HG03469 (cell line): ENCODE results near the gene PHYKPL.

Experiments
- ATAC-seq: cut with Tn5 transposase; IDR thresholded peaks from one replicate; pipeline ENCODE4 v1.9.1; 2021; ENCODE audit warnings: mild to moderate bottlenecking, moderate library complexity, moderate number of reproducible peaks; ENCODE audit not compliant: unreplicated experiment

The PHYKPL gene

DNA sequence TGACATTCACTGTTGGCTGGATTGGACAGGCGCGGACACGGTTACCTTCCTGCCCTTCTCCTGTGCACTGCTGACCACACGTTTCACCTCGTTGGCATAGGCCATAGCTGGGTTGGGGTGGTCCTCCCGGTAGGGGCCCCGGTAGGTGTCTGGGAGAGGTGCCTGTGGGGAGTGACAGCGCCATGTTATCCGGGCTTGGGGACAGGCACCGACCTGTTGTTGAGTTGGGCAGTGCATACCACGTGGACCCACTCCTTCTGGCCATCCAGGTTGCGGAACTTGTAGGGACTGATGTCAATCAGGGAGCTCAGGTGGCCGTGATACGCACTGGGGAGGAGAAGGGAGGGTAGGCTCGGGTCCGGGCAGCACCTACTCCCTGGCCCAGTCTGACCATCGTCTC, 8.2 kb downstream of the PHYKPL start:
- no peak for ATAC-seq

GRCh38 chr5:178223828-178224335, 8.7 kb downstream of the PHYKPL start:
- no peak for ATAC-seq

GRCh38 chr5:178223196-178223773, 9.3 kb downstream of the PHYKPL start:
- ATAC-seq: no peak

GRCh38 chr5:178222292-178222691, 10.3 kb downstream of the PHYKPL start:
- ATAC-seq: no peak

DNA sequence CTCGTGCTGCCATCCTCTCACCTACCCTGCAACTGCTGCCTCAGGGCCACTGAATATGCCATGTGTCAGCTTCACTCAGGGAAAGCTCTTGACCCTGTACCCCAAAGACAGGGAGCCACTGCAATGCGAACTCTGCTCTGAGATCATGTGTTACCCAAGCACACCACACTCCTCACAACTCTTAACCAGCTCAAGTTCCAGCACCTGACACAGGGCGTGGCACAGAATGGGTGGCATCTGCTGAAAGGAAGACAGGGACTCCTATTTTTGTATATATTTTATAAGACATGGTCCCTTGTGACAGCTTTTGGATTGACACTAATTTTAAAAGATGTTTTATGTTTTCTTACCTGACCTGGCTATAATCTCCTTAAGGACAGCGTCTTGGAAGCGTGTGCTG, 10.7 kb downstream of the PHYKPL start:
- no peak for ATAC-seq

GRCh38 chr5:178221282-178221681, 11.3 kb downstream of the PHYKPL start:
- ATAC-seq: no peak

DNA sequence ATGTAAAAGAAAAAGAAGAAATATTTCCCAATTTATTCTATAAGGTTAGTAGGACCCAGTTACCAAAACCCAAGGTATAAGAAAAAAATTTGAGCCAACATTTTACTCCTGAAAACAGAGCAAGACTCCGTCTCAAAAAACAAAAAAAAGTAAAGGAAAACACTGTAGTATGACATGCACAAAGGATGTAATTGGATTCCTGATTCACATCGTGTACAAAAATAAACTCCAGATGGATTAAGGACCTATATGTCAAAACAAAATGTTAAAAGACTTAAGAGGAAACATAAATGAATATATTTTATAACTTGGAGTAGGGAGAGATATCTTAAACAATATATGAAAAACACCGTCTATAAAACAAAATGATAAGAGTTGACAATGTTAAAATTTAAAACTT, 13.8 kb downstream of the PHYKPL start:
- ATAC-seq: no peak

GRCh38 chr5:178218237-178218776, 14.3 kb downstream of the PHYKPL start:
- ATAC-seq: no peak

DNA sequence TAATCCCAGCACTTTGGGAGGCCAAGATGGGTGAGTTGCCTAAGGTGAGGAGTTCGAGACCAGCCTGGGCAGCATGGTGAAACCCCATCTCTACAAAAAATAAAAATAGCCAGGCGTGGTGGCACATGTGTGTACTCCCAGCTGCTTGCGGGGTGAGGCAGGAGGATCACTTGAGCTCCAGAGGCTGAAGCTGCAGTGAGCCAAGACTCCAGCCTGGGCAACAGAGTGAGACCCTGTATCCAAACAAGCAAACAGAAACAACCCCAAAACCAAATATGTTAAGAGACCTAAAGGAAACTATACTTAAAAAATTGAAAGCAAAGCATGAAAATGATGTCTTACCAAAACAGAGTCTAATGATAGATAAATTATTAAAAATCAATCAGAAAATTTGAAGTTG, 15.8 kb downstream of the PHYKPL start:
- no peak for ATAC-seq

DNA sequence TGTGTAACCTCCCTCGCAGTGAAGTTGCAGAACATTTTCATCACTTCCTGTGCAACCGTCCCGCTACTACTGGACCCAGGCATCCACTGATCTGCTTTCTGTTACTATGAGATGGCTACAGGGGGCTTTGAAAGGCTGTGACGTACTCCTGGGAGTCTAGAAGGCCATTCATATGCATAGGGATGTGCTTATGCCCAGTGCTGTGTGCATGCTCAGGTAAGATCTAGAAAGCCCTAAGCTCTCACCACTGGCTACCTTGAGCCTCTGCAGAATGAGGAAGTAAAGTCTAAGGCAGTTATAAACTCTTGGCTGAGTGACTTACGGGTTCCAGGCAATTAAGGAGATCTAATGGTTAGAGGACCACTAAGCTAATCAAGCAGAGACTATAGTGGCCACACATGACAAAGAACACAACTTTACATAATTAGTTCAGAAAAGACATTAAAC, 16.5 kb downstream of the PHYKPL start:
- no peak for ATAC-seq

DNA sequence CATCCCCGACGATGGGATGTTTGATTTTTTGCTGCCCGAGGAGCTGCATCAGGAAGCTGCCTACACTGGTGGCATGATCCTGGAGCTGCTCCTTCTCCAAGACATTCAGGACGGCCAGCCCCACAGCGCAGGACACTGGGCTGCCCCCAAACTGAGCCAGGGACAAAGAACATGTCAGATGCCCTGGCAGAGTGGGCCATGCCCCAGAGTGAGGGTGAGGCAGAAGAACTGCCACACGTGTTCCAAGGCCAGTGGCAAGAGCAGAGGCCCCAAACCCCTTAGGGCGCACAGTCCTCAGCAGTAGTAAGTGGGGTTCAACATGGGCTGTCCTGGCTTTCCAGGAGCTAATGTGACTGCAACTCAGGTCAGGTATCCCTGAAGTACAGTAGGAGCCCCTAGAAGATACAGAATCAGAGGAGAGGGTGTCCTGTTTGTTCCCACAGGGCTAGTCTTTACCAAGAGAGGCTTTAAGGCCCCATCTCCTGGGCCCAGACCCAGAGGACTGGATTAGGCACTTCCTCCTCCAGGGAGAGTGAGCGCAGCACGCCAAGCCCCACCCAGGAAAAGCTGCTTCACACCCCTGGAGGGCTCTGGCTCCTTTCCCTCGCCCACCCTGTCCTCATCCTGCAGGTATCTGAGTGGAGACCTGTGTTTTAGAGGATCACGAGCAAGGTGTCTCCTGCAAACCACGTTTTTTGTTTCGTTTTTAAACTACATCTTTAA, 17.2 kb downstream of the PHYKPL start:
- ATAC-seq: no peak

DNA sequence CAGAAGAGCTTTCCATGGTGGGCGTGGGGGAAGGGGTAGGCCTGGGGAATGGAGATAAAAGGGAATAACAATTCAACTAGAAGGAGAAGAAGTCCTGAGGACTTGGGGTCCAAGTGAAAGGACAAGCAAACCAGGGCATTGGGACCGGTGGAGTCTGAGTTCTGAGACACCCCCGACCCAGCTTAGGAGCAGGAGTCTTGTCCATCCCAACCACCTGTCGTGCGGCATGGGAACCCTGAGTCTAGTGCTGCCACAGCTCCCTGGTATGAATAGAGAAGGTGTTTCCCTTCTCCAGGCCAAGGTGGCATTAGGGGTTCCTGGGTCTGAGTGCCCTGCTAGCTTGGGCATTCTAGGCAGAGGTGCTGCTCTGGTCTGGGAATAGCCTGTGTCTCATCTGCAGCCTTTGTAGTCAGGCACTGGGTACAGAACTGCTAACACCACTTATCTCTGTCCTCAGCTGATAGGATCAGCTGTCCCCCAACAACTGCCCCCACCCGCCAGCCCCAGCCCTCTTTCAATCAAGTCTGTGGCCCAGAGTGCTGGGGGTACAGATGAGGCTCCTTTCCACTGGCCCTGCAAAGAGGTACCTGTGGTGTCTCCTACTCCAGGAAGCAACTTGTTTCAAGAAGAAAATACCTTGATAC, 18.3 kb downstream of the PHYKPL start:
- no peak for ATAC-seq

GRCh38 chr5:178213748-178214151, 18.9 kb downstream of the PHYKPL start:
- no peak for ATAC-seq

DNA sequence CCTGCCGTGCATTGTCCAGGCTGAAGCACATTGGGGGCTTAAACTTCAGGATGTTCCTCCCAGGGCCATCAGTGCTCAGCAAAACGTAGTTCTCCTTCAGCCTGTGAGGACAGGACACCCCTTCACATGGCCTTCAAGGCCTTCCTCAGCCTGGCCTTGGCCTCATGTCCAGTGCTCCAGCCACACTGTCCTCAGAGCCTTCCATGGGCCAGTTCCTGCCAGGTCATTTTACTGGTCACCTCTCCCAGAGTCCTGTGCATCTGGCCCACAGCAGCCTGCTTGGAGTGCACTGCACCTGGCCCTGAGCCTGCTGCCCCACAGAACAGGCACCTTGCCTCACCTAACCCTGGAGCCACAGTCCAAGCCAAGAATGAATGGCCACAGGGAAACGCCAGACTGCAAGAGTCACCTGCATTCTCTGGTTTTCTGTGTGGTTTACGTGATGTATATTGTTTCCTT, 19.6 kb downstream of the PHYKPL start:
- no peak for ATAC-seq

GRCh38 chr5:178212241-178213002, 20.2 kb downstream of the PHYKPL start:
- ATAC-seq: no peak

DNA sequence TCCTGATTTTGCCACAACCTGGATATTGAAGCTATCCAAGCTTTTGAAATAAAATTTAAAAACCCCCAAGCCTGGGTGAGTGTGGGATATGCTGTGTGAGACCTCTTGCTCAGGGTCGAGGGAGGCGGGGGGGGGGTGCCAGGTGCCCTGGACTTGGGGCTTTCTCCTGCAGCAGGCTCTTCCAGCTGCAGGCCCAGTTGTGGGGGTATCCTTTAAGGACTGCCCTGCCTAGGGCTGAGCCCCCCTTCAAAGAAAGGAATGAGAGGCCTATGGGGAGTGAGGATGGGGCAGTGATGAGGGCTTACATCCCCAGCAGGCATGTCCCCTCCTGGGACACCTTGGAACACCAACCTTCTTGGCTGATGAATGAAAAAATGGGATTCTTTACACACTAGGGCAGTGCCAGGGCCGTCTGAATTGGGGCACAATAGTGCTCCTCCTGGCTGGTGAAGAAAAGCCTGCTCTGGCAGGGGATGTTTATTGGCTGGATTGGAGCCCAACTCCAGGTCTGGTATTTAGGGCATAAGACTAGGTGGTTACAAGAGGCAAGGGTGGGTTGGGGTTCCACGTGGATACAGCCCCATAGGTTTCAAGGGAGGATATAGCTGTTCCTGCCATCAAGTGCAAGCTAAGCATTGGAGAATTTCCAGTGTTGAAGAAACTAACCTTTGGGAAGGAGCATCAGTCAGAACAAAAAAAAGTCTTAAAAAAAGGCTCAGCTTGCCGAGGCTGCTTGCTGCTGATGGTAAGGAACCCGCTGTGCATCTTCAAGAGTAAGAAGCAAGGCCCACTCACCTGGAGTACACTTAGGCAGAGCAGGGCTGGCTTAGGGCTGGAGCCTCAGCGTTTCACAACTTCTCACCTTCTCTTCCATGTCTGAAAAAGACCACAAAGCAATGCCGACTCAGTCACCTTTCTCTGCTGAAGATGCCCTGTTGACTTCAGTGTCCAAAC, 21.2 kb downstream of the PHYKPL start:
- no peak for ATAC-seq

- no peak for ATAC-seq
Observed at GRCh38 chr5:178210686-178211085, 21.9 kb downstream of the PHYKPL start.

- no peak for ATAC-seq
Observed at GRCh38 chr5:178210073-178210535, 22.5 kb downstream of the PHYKPL start.

DNA sequence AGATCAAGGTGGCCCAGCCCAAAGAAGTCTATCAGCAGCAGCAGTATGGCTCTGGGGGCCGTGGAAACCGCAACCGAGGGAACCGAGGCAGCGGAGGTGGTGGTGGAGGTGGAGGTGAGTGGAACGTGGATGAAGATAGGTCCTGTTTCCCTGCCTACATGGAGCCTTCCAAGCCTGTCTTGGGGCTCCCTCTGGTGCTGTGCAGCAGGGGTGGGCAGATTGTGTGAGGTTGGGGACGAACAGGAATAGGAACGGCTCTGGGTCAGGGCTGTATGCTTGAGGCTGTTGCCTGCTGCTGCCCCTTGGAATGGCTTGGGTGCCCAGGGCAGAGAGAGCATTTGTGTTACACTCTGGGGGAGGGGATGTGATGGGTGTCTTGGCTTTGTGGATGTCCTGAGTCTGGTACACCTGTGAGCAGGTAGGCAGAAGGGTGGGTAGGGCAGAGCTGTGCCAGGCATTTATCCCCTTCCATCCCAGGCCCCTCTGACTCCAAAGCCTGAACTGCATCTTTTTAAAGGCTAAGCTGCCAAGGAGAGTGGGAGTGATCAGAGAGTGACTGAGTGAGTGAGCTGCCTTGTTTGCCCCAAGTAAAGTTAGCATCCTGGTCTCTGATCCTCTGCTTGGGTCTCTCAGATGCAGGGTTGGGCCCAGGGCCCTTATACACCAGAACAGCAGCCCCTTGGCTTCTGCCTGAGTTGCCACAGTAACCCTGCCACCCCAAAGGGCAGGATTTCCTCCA, 23.1 kb downstream of the PHYKPL start:
- no peak for ATAC-seq
